LNCaP clone FGC (cell line): Measurements from ENCODE around the gene ARHGAP22.

ENCODE experiments used
- DNase-seq: peaks from one replicate; pipeline ENCODE4 v3.0.0-alpha.2; 2011; ENCODE audit warnings: low read depth
- H3K4me3 ChIP-seq: 2 replicates; pipeline ENCODE4 v1.5.1; 2011; ENCODE audit warnings: mild to moderate bottlenecking, low read depth, low read length, control low read depth
- CTCF ChIP-seq: IDR thresholded peaks from 2 replicates; pipeline ENCODE4 v1.5.1; 2012; ENCODE audit warnings: mild to moderate bottlenecking; ENCODE audit not compliant: control insufficient read depth, insufficient read depth; ENCODE audit errors: extremely low read depth

The ARHGAP22 gene

GRCh38 chr10:48598243-48598935, 6.5 kb downstream of the ARHGAP22 start:
- DNase-seq, result no peak
- H3K4me3 ChIP-seq, result no peak overlapping the region
- TF ChIP-seq CTCF, result no peak

DNA sequence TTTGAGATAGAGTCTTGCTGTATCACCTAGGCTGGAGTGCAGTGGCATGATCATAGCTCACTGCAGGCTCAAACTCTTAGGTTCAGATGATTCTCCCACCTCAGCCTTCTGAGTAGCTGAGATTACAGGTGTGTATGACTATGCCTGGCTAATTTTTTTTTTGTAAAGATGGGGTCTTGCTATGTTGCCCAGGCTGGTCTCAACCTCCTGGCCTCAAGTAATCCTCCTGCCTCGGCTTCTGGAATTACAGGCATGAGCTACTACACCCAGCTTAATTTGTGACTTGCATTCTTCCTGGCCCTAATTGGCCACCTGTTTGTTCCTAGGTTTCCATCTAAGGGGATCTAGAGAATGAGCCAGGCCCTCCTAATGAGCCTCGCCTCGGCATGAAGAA, 9.3 kb downstream of the ARHGAP22 start:
- no peak for TF ChIP-seq CTCF
- H3K4me3 ChIP-seq, result no peak overlapping the region
- no peak for DNase-seq

DNA sequence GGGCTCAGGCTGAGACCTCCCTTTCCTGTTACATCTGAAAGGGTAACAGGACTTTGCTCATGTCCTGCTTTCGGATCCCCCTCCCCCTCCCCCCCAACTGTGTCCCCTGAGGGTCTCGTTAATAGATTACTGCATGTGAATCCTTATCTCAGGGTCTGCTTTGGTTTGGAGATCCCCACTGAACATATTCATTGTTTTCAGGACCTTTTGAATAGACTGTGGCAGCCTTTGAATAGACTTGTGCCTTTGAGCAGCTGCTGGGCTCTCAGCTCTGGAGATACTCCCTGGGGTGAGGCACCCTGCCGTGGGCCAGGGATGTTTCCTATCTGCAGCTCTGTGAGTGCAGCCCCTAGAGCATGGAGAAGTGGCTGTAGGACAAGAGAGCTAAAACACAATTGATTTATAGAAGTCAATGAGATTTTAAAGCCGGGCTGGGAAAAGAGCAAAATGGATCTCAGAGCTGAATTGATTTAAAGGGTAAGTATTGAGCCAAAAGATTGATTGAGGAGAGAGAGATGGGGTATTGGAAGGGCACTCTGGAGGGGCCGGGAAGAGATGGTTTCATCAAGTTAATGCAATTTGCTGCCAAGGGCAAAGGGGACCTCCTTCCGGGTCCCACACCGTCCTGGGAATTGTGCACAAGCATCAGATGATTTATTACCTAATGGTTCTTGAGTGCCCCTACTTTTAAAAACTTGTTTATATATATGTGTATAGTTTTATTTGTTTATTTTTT, 9.9 kb downstream of the ARHGAP22 start:
- TF ChIP-seq CTCF, result no peak
- no peak overlapping the region for H3K4me3 ChIP-seq
- no peak for DNase-seq

GRCh38 chr10:48594371-48594770, 10.5 kb downstream of the ARHGAP22 start:
- no peak for TF ChIP-seq CTCF
- DNase-seq, result no peak
- H3K4me3 ChIP-seq, result no peak overlapping the region

- TF ChIP-seq CTCF, result no peak
- H3K4me3 ChIP-seq, result no peak overlapping the region
- no peak for DNase-seq
Measured at GRCh38 chr10:48592346-48592745, 12.5 kb downstream of the ARHGAP22 start.

- H3K4me3 ChIP-seq, result no peak overlapping the region
- TF ChIP-seq CTCF, result no peak
- DNase-seq, result no peak
Measured at GRCh38 chr10:48590945-48591344, 13.9 kb downstream of the ARHGAP22 start.

DNA sequence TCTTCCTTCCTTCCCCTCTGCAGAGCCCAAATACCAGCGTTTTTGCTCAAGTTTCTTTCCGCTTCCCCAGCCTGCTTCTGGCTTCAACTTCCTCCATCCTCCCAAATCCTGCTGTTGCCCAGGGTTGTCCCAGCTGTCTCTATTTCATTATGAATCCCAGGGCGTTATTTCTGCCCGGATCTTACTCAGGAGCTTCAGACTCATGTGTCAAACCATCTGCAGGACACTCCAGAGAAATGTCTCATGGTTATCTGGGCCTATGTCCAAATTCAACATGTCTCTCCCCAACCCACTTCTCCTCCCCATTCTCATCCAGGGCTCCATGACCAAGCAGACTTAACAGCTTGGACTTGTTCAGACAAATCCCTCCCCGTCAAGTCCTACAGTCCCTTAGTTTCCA, 15.6 kb downstream of the ARHGAP22 start:
- H3K4me3 ChIP-seq, result no peak overlapping the region
- no peak for TF ChIP-seq CTCF
- DNase-seq, result no peak
